Effector memory CD8-positive, alpha-beta T cell (primary cell): Measurements from ENCODE around the gene RAB3B.
"Not testable (repeated sequence)": the region's sequence is repeated elsewhere in the genome, so short reads cannot be mapped to it uniquely, and the experiment has no call there.

Source experiments
- ATAC-seq: fragments of 150-1000 bp; cut with Tn5 transposase; replicated peaks from 2 replicates; pipeline ENCODE4 v1.10.0; 2021; ENCODE audit warnings: mild to moderate bottlenecking, moderate library complexity
- DNase-seq, 3 experiments: peaks; one replicate each; pipeline ENCODE4 v3.0.0; 2021
- H3K27ac Mint-ChIP-seq, 2 donors: one replicate each; pipeline ENCODE4 v1.8.0; 2022; ENCODE audit warnings: mild to moderate bottlenecking in 2 of 2, mixed read lengths in 2 of 2, moderate library complexity in 2 of 2
- H3K27me3 Mint-ChIP-seq, 2 donors: one replicate each; pipeline ENCODE4 v1.8.0; 2022; ENCODE audit warnings: mixed read lengths in 2 of 2
- H3K36me3 Mint-ChIP-seq: one replicate; pipeline ENCODE4 v1.8.0; 2022; ENCODE audit warnings: mild to moderate bottlenecking, moderate library complexity, mixed read lengths; ENCODE audit not compliant: insufficient read depth
- H3K4me1 Mint-ChIP-seq, 2 donors: one replicate each; pipeline ENCODE4 v1.8.0; 2022; ENCODE audit warnings: low read depth in 2 of 2, mixed read lengths in 2 of 2
- H3K4me3 Mint-ChIP-seq, 2 donors: one replicate each; pipeline ENCODE4 v1.8.0; 2022; ENCODE audit warnings: mild to moderate bottlenecking in 2 of 2, mixed read lengths in 2 of 2, moderate library complexity in 2 of 2
- H3K9me3 Mint-ChIP-seq, 2 donors: one replicate each; pipeline ENCODE4 v1.8.0; 2022; ENCODE audit warnings: mixed read lengths in 2 of 2

The RAB3B gene

DNA sequence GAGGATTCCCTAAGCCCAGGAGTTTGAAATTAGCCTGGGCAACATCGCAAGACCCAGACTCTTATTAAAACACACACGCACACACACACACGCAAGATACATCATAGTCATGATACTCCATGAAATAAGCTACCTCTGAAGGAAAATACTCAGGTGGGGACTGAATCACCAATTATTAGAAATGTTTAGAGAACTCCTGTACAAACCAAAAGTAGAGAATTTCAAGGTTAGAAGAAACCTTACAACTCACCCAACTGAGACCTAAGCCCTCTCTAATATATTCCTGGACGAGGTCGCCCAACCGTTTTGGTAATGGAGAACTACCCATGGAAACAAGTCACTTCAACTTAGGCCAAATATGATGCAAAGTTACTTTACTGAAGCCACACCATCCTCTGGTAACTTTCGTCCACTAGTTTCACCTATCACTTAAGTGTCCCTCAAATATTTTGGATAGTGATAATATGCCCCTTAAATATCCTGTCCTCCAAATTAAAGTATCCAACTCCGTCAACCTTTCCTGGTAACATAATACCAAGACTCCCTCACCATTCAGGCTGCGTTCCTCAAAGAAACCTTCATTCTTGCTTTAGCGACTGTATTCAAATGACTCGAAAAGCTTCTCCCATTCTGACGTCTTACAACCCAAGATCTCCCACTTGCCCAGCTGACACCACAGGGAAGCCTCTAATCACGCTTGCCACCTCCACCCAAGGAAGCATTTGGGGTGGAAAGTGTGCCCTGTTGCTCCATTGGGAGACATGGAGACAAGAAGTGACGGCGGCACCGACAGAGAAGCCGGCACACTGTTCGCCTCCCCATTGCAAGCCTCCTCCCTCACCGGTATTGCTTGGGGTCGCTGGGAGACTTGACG, 112.8 kb downstream of the RAB3B start:
- peaks cover 16 to 20% of the 10 kb centered on the region in 2 donors for H3K4me1 Mint-ChIP-seq
- no peak for ATAC-seq
- no peak overlapping the region for H3K27ac Mint-ChIP-seq

DNA sequence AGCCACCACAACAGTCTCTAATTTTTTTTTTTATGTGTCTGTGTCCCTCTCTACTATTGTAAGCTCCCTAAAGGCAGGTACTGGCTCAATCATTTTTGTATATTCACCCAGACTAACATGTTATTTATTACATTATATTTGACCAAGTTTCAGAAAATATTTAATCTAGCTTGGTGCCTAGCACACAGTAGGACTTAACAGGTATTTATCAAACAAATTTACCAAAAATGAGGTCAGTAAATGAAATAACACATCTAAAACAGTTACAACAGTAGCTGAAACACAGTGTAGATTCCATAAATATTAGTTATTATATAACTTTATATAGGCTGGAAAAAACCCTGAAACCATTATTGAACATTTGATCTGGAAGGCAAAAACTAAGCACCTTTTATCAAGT, 114.7 kb downstream of the RAB3B start:
- no peaks in the 10 kb centered on the region for H3K9me3 Mint-ChIP-seq
- DNase-seq (no peak), ATAC-seq (no peak)
- peaks cover 28 to 34% of the 10 kb centered on the region in 2 donors for H3K4me1 Mint-ChIP-seq
- no peaks in the 10 kb centered on the region for H3K27me3 Mint-ChIP-seq
- peaks cover 13% of the 10 kb centered on the region for H3K36me3 Mint-ChIP-seq
- peak overlapping the region; percentile 9 to 89 for H3K27ac Mint-ChIP-seq
- peak overlapping the region; percentile 46 to 58 for H3K4me3 Mint-ChIP-seq

More for the DNA sequence above, 112.8 kb downstream of the RAB3B start:
- H3K27me3 Mint-ChIP-seq = peaks cover 3 to 9% of the 10 kb centered on the region in 2 donors
- H3K4me3 Mint-ChIP-seq = no peak overlapping the region
- peaks cover 9% of the 10 kb centered on the region for H3K36me3 Mint-ChIP-seq
- DNase-seq = peak in 2 of 3 experiments; percentile 7
- H3K9me3 Mint-ChIP-seq = no peaks in the 10 kb centered on the region

DNA sequence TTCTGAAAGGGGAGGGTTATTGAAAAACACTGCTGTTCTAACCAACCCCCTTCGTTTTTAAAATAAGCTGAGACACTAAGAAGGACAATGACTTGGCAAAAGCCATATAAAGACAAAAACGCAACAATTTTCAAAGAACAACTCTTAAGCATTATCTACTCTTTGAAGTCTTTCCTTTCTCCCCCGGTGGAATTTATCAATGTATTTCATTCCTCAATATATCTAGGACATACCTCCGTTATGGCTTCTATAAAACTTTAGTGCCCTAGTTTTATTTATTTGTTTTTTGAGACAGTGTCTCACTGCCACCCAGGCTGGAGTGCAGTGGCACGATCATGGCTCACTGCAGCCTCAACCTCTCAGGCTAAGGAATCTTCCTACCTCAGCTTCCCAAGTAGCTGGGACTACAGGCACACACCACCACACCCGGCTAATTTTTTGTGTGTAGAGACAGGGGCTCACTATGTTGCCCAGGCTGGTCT, 115.2 kb downstream of the RAB3B start:
- Mint-ChIP-seq H3K4me3 (peak overlapping the region; percentile 46 to 58), H3K27me3 (no peaks in the 10 kb centered on the region), H3K36me3 (peaks cover 13% of the 10 kb centered on the region), H3K4me1 (peaks cover 31 to 39% of the 10 kb centered on the region in 2 donors), H3K9me3 (no peaks in the 10 kb centered on the region), H3K27ac (peak overlapping the region; percentile 9 to 89)
- ATAC-seq (no peak), DNase-seq (no peak)

DNA sequence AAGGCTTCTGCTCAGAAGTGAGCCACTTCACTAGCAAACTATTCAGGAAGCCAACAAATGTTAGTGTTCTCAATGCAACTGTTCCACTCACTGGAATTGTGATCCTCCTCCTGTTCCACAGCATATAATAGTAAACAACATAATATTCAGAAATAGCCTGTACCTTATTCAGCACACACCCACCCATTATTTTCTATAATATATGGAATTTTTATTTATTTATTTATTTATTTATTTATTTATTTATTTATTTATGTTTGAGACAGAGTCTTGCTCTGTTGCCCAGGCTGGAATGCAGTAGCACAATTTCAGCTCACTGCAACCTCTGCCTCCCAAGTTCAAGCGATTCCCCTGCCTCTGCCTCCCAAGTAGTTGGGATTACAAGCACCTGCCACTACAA, 117.2 kb downstream of the RAB3B start:
- not testable (repeated sequence) for H3K27me3 Mint-ChIP-seq, H3K27ac Mint-ChIP-seq, ATAC-seq, DNase-seq, H3K9me3 Mint-ChIP-seq, H3K4me3 Mint-ChIP-seq
- peaks cover 36 to 51% of the 10 kb centered on the region in 2 donors for H3K4me1 Mint-ChIP-seq
- H3K36me3 Mint-ChIP-seq = peaks cover 13% of the 10 kb centered on the region

DNA sequence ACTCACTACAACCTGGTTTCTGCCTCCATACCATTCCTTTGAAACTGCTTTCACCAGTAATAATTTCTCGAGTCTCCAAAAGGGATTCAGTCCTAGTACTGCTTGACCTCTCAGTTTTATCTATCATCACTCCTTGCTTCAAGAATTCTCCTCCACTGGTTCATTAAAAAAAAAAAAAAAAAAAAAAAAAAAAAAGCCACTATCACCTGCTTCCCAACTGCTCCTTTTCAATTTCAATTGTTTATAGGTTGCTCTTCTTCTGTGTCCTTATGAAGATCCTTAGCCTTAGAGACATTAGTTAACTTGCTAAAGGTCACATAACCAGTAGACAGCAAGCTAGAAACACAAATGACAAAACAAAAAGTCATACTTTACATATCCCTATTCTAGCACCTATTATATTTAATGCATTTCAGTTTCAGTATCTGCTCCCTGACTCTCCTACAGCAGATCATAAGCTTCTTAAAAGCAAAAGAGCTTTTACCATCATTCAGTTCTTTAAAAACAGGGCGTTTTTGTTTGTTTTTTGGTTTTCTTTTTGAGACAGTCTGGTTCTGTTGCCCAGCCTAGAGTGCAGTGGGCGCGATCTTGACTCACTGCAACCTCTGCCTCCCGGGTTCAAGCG, 119.0 kb downstream of the RAB3B start:
- H3K27me3 Mint-ChIP-seq = no peaks in the 10 kb centered on the region
- H3K9me3 Mint-ChIP-seq = no peaks in the 10 kb centered on the region
- ATAC-seq = no peak
- peaks cover 13% of the 10 kb centered on the region for H3K36me3 Mint-ChIP-seq
- peaks cover 47 to 67% of the 10 kb centered on the region in 2 donors for H3K4me1 Mint-ChIP-seq
- peak overlapping the region in 1 of 2 donors; percentile 3 for H3K4me3 Mint-ChIP-seq
- peak overlapping the region; percentile 13 to 59 for H3K27ac Mint-ChIP-seq
- DNase-seq = no peak

DNA sequence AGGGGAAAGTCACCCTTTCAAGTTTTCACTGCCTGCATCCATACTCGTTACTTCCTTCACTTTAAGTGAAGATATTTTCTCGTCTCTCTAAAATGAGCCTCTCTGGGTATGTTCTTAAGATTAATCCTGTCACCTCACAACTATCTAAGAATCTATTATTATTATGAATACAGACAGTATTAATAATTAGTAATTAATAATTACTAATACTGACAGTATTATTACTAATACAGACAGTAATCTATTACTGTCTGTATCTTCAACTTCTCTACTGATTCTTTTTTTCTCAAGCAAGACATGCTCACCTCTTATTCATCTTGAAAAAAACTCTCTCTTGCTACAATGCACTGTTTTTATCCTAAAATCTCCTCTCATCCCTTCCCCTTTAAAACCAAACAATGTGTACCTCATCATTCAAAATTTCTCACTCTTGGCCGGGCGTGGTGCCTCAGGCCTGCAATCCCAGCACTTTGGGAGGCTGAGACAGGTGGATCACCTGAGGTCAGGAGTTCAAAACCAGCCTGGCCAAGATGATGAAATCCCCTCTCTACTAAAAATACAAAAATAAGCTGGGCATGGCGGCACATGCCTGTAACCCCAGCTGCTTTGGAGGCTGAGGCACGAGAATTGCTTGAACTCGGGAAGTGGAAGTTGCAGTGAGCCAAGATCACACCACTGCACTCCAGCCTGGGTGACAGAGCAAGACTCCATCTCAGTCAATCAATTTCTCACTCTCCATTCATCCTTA, 119.7 kb downstream of the RAB3B start:
- DNase-seq (no peak), ATAC-seq (no peak)
- Mint-ChIP-seq H3K36me3 (peaks cover 14% of the 10 kb centered on the region), H3K4me3 (no peak overlapping the region), H3K27me3 (no peaks in the 10 kb centered on the region), H3K9me3 (no peaks in the 10 kb centered on the region), H3K27ac (peak overlapping the region in 1 of 2 donors; percentile 59), H3K4me1 (peaks cover 48 to 66% of the 10 kb centered on the region in 2 donors)

DNA sequence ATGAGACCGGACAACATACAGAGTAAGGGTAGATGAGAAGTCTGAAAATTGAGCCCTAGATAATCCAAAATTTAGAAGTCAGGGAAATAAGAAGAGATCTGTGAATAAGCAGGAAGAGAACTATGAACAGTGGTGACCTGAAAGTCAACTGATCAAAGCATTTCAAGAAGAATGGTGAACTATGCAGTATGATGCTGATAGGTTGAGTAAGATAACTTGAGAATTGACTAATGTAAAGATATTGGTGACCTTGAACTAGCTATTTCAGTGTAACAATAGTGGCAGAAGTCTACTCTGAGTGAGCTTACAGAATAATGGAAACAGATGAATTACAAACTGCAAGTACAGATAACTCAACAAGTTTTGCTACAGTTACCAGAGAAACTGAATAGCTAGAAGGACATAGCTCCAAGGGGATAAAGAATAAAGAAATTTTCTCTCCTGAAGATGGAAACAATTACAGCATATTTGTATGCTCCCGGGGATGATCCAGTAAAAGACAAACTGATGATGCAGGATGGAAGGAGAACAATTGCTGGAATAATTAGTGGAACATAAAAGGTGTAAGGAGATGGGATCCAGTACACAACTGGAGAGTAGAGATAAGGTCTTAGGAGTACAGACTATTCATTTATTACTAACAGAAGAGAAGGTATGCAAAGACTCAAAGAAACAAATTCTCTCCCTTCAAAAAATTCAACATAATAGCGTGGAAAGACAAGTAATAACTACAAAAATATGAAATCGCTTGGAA, 122.8 kb downstream of the RAB3B start:
- Mint-ChIP-seq H3K36me3 (peaks cover 13% of the 10 kb centered on the region), H3K27ac (peak overlapping the region in 1 of 2 donors; percentile 52), H3K27me3 (no peaks in the 10 kb centered on the region), H3K4me1 (peaks cover 37 to 60% of the 10 kb centered on the region in 2 donors), H3K4me3 (peak overlapping the region in 1 of 2 donors; percentile 14), H3K9me3 (no peaks in the 10 kb centered on the region)
- no peak for DNase-seq
- no peak for ATAC-seq

DNA sequence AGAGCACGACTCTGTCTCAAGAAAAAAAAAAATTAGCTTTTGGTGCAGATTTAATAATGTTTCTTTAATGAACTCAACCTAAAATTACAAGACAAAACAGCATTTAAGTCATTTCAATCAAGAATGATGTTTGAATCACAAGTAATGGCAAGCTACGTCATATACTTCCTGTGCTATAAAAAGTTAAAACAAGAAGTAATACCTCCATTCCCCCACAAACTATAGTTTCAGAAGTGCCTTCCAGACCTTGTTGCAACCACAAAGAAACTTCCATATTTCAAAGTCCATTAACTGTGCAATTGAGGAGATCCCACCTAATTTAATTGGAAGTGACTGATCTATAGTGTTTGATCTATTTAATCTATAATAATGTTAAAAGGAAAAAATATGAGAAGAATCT, 127.1 kb downstream of the RAB3B start:
- Mint-ChIP-seq H3K27me3 (no peaks in the 10 kb centered on the region), H3K4me3 (peak overlapping the region in 1 of 2 donors; percentile 0), H3K27ac (peak overlapping the region in 1 of 2 donors; percentile 83), H3K36me3 (peaks cover 20% of the 10 kb centered on the region), H3K9me3 (no peaks in the 10 kb centered on the region), H3K4me1 (peaks cover 18 to 37% of the 10 kb centered on the region in 2 donors)
- DNase-seq (no peak), ATAC-seq (peak; percentile 74)

DNA sequence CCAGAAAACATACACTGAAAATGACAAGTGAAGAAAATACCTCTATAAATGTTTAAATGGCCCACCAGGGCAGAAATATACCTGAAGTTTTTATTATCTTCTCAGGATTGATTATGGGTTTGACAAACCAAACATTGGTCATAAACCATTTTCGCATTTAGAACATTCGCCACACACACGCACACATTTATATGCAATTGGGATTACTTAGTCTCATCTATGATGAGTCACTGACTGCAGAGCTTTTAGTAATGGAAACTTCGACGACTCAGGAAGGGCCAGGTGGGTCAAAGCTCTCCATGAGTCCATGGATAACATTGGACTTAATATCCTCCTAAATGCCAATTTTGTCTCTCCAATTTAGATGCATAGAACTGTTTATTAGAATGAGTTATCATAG, 128.8 kb downstream of the RAB3B start:
- H3K27ac Mint-ChIP-seq = peak overlapping the region in 1 of 2 donors; percentile 83
- no peak overlapping the region for H3K4me3 Mint-ChIP-seq
- no peak for DNase-seq

DNA sequence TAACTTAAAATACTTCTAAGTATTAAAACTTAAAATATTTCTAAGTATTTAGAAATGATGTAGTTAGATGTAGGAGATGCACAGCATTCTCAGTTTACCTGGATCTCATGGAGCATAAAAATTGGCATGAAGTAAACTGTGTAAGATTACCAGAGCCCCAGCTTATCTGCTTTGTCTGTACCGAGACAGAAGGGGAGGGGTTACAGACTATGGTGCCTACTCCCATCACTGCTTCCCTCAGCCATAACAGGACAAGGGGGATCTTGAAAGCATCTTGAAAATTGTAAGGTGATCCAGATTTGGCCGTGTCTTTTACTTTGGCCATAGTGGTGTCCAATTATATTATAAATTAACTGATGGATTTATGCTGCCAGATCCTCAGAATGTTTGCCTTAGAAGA, 130.8 kb downstream of the RAB3B start:
- no peaks in the 10 kb centered on the region for H3K9me3 Mint-ChIP-seq
- H3K27me3 Mint-ChIP-seq = no peaks in the 10 kb centered on the region
- H3K4me3 Mint-ChIP-seq = no peak overlapping the region
- ATAC-seq (no peak), DNase-seq (no peak)
- peaks cover 4 to 28% of the 10 kb centered on the region in 2 donors for H3K4me1 Mint-ChIP-seq
- no peak overlapping the region for H3K27ac Mint-ChIP-seq
- peaks cover 15% of the 10 kb centered on the region for H3K36me3 Mint-ChIP-seq

More for the DNA sequence above, 128.8 kb downstream of the RAB3B start:
- peaks cover 4 to 22% of the 10 kb centered on the region in 2 donors for H3K4me1 Mint-ChIP-seq
- no peaks in the 10 kb centered on the region for H3K9me3 Mint-ChIP-seq
- ATAC-seq = no peak
- H3K36me3 Mint-ChIP-seq = peaks cover 20% of the 10 kb centered on the region
- H3K27me3 Mint-ChIP-seq = no peaks in the 10 kb centered on the region

DNA sequence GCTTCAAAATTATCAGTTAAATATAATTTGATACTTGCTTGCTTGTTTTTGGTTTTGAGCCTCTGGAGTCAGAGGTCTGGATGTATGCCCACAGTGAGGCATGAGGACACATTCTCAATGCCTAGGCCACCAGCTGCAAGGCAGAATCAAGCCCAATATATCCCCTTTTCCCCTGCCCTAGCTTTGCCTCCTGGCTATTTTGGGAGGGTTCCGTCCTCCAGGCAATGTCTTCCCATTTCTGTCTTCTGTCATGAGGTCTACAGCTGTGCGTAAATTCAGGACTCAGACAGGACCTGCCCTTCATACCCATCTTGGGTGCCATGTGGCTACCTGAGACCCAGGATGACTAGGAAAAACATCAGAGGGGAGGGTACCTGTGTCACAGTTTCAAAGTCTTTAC, 131.2 kb downstream of the RAB3B start:
- Mint-ChIP-seq H3K36me3 (peaks cover 15% of the 10 kb centered on the region), H3K27ac (no peak overlapping the region), H3K9me3 (no peaks in the 10 kb centered on the region), H3K27me3 (no peaks in the 10 kb centered on the region), H3K4me1 (peaks cover 4 to 28% of the 10 kb centered on the region in 2 donors), H3K4me3 (no peak overlapping the region)
- ATAC-seq = no peak
- no peak for DNase-seq

DNA sequence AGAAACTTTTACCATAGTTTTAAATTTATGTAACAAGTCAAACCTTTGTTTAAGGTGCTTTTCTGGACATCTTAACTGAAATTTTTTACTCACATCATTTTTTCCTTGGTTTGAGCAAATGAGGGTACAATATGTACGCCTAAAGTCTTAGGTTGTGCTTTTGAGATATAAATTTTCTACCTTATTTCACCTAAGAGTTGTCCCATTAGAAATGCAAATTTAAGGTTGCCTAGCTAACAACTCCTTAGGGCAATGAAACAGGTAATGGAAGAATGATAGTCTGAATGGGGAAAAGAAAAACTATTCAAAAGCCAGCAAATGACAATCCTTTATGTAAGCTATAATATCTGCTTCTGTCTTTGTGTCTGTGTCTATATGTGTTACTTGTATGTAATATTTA, 131.6 kb downstream of the RAB3B start:
- peaks cover 4 to 28% of the 10 kb centered on the region in 2 donors for H3K4me1 Mint-ChIP-seq
- no peaks in the 10 kb centered on the region for H3K27me3 Mint-ChIP-seq
- ATAC-seq = no peak
- H3K9me3 Mint-ChIP-seq = no peaks in the 10 kb centered on the region
- no peak for DNase-seq
- no peak overlapping the region for H3K4me3 Mint-ChIP-seq
- H3K36me3 Mint-ChIP-seq = peaks cover 16% of the 10 kb centered on the region
- peak overlapping the region in 1 of 2 donors; percentile 19 for H3K27ac Mint-ChIP-seq
